ENCODE measurements around the gene SCN9A. TPM values are rescaled to one million over a fixed set of nuclear protein-coding genes. Genes with fewer than 3 reads are reported as not detected.

SCN9A gene
- total and polyA plus RNA-seq, 12 donors: 0.10 to 2.9 (median 0.79) TPM

- ATAC-seq (no peak), DNase-seq (no peak)
- no peak overlapping the region for H3K4me3 ChIP-seq
- 92% methylated on average over 3 of the region's 3 CpGs for WGBS, 2 donors
- H3K27ac ChIP-seq: no peak overlapping the region
- no peaks in the 10 kb centered on the region for H3K9me3 ChIP-seq
- H3K27me3 ChIP-seq: peaks cover 0 to 2% (median 0%) of the 10 kb centered on the region in 7 donors
- H3K36me3 ChIP-seq: no peaks in the 10 kb centered on the region
- intact Hi-C loops (cut with DNase I): no loop called here
- no peaks in the 10 kb centered on the region for H3K4me1 ChIP-seq
- no peak for TF ChIP-seq CTCF (IDR thresholded peaks at IDR 0.05)
Measured at GRCh38 chr2:166382448-166382847, 6.7 kb upstream of the SCN9A start.

GRCh38 chr2:166380615-166381014 is 4.9 kb upstream of the SCN9A start:
- Histone ChIP-seq H3K4me3 (no peak overlapping the region), H3K4me1 (peaks cover 0 to 9% (median 0%) of the 10 kb centered on the region in 9 donors), H3K27ac (no peak overlapping the region), H3K36me3 (no peaks in the 10 kb centered on the region), H3K9me3 (no peaks in the 10 kb centered on the region), H3K27me3 (peaks cover 0 to 20% (median 0%) of the 10 kb centered on the region in 7 donors)
- no peak for TF ChIP-seq CTCF (IDR thresholded peaks at IDR 0.05)
- intact Hi-C loops (cut with DNase I): no loop called here
- DNase-seq: no peak
- WGBS, 2 donors: 41 to 60% methylated on average over 1 of the region's 1 CpG
- no peak for ATAC-seq

GRCh38 chr2:166376873-166377272 is 1.1 kb upstream of the SCN9A start:
- no peak for DNase-seq
- TF ChIP-seq CTCF (IDR thresholded peaks at IDR 0.05): no peak
- Histone ChIP-seq H3K4me1 (peaks cover 0 to 18% (median 7%) of the 10 kb centered on the region in 9 donors), H3K9me3 (no peaks in the 10 kb centered on the region), H3K27ac (peak overlapping the region in 2 of 10 donors; percentile 11 to 45), H3K36me3 (no peaks in the 10 kb centered on the region), H3K4me3 (peak overlapping the region in 4 of 10 donors; percentile 53 to 65 (median 64)), H3K27me3 (peaks cover 0 to 27% (median 0%) of the 10 kb centered on the region in 7 donors)
- intact Hi-C loops (cut with DNase I): no loop called here
- ATAC-seq: no peak
- WGBS, 2 donors: 62 to 66% methylated on average over 2 of the region's 2 CpGs

GRCh38 chr2:166376488-166376828 is 714 bp upstream of the SCN9A start:
- peaks cover 0 to 18% (median 7%) of the 10 kb centered on the region in 9 donors for H3K4me1 ChIP-seq

More at GRCh38 chr2:166376488-166376828, 714 bp upstream of the SCN9A start:
- no peak for ATAC-seq
- intact Hi-C loops (cut with DNase I): no loop called here
- Histone ChIP-seq H3K27ac (peak overlapping the region in 3 of 10 donors; percentile 6 to 45 (median 11)), H3K4me3 (peak overlapping the region; percentile 34 to 78 (median 63)), H3K27me3 (peaks cover 0 to 27% (median 0%) of the 10 kb centered on the region in 7 donors), H3K9me3 (no peaks in the 10 kb centered on the region), H3K36me3 (no peaks in the 10 kb centered on the region)
- WGBS, 2 donors: 8 to 10% methylated on average over 11 of the region's 11 CpGs
- DNase-seq: no peak
- no peak for TF ChIP-seq CTCF (IDR thresholded peaks at IDR 0.05)
